Germinal center (tissue), 1 donor: ENCODE measurements around the gene SCNN1A.
A peak's percentile ranks its signal among the peaks of the same experiment; 100 is the strongest.
"Not testable (repeated sequence)": the region's sequence is repeated elsewhere in the genome, so short reads cannot be mapped to it uniquely, and the experiment has no call there.

Experiments
- DNase-seq: peaks from one replicate; pipeline ENCODE4 v3.0.0; 2012; ENCODE audit warnings: mixed read lengths, low spot score

Gene SCNN1A

DNA sequence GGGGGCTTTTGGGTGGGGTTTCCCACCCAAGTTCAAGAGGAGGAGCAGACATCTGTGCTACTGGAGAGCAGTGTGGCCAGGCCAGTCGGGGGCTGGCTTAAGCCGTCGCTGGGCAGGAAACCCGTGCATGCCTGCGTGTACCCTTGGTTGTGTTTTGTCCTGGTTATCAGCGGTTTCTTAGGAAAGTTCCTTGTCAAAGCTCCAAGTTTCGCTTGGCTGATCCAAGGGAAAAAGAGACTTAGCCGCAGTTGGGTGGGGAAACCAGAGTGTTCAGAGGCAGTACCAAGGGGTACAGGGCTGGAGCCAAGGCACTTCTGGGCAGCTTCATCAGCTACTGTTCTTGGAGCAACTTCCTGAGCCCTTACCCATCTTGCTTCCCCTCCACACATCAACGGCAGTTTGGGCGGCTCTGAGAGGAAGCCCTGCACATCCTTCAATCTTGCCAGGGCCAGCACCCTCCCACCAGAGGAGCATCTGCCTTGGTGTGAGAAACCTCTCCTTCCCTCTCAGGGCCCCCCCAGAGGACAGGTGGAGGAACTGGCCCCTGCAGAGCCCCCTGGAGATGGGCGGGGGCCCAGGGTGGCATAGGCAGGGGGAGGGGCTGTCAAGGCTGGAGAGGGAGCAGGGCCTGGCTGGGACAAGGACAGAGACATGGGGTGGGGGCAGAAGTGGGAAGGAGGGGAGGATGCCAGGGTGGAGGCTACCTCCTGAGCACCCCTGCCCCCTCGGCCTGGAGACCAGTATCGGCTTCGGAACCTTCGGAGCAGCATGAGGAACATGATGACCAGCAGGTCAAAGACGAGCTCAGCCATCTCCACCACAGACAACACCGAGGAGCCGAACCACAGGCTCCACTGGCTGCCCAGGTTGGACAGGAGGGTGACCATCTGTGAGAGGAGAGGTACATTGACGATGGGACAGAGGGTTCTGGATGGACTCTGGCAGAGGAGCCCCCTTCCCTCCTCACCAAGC is 27.7 kb downstream of the SCNN1A start:
- no peak for DNase-seq

DNA sequence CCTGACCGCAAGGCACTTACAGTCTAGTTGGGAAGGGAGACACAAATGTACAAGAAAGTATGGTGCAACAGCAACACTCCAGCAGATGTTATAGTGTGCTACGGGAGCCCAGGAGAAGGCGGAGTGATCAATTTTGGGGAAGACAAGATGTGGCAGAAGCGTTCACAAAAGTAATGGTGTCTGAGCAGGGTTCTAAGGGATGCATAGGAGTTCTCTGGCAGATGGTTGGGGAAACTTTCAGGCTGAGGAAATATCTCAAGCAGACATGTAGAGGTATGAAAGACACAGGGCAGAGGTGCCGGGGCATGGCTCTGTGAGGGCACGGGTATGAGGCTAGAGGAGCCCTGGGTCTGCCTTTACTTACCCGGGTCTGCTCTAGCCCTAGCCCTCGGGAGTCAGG is 28.4 kb downstream of the SCNN1A start:
- no peak for DNase-seq

DNA sequence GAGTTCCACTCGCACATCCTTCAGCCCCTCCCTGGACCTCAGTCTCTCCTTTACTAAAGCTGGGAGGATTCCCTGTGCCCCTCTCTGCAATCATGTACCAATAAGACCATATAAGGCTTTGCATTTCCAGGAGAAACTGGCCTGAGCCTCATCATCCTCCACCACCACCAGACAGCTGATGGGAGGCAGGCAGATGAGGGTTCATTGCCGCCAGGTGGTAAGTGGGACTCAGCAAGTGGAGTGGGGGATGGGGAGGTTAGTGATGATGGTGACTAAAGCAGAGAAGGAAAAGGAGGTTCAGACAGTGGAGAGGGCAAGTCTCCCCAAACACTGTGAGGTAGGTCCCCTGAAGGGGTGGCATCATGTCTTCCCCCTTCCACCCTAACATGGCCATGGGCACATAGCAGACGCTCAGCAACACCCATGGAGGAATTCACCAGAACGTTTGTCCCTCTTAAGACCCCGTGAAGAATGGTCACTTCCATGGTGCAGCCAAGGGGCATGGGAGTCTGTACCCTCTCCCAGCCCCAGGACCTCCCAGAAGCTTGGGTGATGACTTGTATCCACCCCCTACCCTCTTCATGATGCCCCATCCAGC is 29.0 kb downstream of the SCNN1A start:
- no peak for DNase-seq

DNA sequence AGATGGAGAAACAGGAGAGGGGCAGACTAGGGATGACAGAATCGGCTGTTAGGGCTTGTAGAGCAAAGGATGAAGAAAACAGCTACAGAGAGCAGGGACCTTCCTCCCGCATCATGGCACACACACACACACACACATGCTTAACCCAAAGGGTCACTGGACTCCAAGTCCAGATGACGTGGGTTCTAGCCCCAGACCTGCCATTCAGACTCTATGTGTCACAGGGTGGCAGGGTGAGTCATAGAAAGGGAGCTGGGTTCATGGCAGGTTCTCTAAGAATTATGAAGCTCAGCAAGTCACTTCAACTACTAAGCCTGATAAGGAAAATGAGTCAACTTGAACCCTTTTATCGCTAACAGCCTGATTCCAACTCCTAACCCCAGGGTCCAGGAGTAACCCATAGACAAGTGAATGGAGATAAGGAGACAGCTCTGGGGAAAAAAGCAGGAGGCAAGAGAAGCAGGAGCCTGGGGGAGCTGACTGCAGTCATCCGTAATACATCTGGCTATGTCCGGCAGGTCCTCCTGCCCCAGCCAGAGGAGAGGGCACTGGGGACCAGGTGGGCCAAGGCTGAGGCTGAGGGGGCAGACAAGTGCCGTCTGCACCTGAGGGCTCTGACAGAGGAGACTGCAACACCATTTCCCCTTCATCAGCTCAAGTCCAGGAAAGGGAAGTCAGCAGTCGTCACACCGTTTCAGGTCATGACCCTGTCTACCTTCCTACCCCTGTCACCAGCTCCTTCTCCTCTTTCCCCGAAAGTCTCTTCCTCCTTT is 29.9 kb downstream of the SCNN1A start:
- DNase-seq: no peak

DNA sequence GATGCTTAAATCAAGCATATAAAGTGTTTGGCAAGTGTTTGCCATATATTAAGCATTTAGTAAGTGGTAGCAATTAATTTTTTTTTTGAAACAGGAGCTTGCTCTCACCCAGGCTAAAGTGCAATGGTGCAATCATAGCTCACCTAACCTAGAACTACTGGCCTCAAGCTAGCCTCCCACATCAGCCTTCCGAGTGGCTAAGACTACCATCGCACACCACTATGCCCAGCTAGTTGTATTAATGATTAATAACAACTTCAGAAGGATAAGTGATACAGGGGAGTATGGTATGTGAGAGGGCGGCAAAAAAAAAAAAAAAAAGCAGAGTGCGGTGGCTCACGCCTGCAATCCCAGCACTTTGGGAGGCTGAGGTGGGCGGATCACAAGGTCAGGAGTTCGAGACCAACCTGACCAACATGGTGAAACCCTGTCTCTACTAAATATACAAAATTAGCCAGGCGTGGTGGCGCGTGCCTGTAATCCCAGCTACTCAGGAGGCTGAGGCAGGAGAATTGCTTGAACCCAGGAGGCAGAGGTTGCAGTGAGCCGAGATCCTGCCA is 31.2 kb downstream of the SCNN1A start:
- DNase-seq: not testable (repeated sequence)

DNA sequence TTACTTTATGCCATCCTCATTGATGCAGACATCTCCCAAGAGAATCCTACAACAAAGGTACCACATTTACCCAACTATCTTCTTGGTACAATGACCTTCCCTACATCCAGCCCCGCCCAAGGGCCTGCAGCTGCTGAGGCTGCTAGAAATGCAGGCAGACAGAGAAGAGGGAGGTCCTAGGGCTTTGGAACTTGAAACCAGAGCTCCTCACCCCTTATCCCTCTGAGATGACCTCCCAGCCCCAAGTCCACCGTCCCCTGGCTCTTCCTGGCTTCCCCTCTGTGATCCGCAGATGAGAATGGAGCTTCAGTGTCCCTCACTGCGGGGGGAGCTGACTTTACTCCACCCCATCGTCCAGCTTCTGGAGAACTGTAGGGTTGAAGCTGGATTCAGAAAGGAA is 31.8 kb downstream of the SCNN1A start:
- no peak for DNase-seq

DNA sequence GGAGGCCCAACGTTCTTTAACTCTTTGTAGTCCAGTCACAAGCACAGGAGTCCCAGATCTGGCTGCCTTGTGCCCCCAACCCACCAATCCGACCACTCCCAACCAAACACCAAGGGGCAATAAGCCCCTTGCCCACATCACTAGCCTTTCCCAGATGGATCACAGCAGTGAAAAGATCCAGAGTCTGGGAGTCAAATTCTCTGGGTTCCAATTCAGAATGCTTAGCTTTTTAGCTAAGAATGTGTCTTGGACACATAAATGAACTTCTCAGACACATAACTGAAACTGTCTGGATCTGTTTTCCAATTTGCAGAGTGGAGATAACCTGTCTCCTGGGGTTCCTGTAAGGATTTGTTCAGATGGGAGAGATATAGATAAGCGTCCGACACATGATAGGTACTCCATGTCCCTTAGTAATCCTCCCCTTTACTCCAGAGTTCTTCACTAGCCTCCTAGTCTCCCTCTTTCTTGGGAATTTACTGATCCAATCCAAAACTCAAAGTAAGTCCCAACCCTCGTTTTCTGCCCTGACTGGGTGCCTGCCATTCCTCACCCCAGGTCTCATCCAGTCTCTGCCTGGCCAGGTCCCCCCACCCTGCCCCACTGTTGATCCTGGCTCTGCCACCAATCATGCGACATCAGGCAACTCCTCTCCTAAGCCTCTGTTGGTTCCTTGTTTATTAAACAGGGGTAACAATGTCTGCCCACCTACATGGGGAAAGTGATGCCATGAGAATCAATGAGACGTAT is 33.0 kb downstream of the SCNN1A start:
- DNase-seq: no peak

DNA sequence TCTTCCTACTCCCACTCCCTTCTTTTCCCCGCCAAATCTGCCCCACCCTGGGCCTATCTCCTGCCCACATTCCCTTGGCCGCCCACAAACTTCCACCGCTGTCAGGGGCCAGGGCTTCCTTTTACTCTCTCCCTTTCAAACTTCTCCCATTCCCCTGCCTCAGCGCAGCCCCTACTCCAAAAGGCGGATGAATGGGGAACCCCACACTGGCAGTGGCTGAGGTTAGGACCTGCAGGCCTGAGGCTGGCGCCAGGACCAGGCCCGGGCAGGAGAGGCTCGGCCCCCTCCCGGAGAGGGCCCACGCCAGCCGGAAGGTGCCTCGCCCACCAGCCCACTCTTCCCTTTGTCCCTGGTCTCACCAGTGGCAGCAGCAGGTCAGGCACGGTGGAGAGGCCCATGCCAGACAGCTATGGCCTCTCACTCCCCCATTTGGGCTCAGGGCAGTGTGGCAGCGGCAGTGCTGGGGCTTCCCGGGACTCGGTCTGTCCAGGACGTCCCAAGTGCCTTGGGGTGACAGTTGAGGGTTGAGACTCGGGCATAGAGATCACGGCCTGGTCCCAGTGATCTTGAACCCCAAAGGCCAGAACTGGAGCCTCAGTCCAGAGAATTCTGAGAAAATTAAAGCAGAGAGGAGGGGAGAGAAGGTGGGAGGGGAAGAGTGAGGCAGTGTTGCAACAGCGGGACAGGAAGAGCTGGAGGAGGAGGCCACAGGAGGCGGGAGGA is 33.8 kb downstream of the SCNN1A start, which contains the start of gene TNFRSF1A:
Gene TNFRSF1A (minus strand): TSS at position 660 of the 723 bp plus-strand sequence. CDS start 262 bp downstream, at position 398.
- no peak for DNase-seq

DNA sequence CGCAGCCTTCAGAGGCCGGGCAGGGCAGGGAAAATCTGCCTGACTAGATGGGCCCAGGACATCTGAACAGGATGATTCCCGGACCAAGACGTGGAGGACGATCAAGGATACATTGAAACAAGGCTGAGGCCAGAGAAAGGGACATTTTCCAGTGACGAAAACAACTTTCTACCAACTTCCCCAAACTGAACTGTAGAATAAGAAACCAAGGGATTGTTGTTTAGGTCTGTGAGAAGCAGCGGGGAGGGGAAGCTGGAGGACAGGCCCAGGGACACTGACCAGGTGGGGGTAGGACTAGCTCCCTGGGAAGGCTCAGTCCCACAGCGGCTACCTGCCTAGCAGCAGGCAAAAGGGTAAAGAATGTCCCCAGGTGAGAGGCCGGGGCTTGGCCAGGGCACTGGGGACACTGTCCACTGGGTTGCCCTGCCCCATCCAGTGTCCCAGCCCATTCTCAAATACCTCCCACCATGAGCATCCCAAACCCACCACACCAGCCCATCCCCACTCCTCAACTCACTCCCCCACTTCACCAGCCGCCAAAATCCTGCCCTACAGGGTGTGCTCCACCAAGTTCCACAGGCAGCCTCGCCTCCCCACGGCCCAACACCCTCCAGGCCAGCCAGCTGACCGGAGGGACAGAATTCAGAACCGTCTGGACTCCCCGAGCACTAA is 34.5 kb downstream of the SCNN1A start:
- DNase-seq: no peak

DNA sequence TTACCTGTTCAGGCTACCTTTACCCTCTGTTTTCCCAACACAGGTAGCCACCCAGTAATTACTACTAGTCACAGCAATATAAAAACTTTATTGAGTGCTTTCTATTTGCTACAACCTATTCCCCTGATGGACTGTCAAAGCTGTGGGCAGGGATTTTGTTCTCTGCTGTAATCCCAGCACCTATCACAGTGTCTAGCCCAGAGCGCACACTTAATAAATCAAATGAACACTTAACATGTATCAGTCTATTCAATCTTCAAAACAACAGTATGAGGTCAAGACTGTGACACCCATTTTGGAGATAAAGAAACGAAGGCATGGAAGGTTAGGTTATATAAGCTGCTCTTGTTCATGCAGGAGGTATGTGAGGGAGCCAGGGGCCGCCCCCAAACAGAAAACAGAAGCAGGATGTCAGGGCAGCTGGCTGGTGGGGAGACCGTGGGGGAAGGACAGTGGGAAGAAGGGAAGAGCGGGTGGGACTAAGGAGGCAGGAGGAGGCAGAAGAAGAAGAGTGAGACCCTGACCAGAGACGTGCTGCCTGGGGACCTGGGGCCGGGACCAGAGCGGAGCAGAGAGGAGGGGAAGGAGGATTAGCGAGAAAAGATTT is 35.2 kb downstream of the SCNN1A start:
- DNase-seq: no peak

DNA sequence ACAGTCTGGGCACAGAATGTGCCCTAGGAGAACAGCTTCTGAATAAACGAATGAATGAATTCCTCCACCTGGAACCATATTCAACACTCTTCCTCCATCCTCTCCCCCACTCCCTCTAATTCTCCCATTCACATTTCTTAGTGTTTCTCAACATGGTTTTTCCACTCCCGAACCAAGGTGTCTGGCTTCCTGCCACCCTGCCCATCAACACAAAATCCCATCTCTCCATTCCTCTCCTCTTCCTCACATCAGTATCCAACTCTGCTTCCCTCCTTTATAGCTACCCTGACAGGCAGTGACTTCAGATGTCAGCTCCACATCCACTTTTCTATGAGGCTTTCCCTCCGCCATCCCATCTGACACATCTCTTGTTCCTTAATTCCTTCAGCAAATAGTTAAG is 36.4 kb downstream of the SCNN1A start:
- DNase-seq: no peak

DNA sequence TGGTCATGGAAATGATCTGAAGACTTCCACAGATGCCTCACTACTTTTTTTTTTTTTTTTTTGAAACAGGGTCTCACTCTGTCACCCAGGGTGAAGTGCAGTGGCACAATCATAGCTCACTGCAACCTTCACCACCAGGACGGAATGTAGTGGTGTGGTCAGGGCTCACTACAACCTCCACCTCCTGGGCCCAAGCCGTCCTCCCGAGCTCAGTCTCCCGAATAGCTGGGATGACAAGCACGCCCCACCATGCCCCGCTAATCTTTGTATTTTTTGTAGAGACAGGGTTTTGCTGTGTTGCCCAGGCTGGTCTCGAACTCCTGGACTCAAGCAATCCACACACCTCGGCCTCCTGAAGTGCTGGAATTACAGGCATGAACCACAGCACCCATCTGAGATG is 36.8 kb downstream of the SCNN1A start:
- DNase-seq: not testable (repeated sequence)

DNA sequence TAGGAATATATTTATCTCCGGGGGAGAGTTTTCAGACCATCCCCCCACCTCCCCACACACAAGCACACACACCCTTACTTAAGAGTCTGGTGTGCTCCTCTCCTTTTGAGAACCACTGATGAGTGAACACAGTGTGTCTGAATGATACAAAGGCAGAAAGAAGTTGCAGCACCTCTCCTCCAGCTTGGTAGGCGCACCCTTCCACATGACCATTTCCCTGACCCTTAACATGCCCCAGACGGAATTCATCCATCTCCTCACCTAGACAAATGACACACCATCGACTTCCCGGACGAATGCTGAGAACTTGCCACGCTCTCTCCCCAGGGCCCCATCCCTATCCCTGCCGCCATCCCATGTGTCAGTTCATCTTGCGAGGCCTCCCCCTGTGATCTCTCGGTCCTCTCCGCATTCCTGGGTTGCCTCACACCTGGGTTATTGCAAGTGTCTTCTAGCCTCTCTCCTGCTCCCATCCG is 37.4 kb downstream of the SCNN1A start:
- DNase-seq: no peak

DNA sequence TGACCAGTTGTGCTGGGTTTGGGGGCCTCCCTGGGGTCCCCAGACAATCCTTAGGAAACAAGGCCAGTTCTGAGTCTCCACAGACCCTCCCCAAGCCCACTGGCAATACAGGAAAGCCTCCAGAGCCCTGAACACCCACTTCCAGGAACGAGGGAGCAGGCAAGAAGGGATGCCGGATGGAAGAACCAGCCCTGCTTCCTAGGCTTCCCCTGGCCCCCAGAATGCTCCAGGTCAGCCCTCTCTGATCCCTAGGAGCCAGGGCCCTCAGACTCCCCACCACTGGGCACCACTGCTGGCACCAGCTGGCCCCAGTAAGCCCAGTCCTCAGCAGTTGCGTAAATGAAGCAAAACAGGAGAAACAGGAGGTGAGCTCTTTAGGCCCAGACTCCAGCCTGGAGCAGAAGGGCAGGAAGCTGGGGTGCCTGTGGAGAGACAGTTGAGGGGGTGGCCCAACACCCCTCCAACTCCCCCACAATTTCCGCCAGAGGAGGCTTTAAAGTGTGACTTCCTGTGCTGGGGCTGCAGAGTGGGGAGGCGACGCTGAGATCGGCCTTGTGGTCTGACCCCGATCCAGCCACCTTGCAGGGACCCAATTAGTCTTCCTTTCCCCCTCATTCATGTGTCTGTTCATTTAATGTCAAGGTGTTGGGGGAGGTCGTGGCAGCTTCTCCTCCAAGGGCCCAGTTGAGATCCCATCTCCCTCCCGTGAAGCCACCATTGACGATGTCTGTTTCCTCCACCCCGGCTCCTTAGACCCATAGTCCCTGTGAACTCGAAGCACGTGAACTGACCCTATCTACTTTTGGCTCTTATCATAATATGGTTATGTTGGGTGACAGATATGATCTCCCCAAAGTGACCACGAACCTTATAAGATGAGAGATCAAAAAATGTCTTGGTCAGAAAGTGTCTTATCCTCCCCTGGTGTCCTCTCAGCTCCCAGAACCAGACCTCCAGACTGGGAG is 38.2 kb downstream of the SCNN1A start:
- no peak for DNase-seq

DNA sequence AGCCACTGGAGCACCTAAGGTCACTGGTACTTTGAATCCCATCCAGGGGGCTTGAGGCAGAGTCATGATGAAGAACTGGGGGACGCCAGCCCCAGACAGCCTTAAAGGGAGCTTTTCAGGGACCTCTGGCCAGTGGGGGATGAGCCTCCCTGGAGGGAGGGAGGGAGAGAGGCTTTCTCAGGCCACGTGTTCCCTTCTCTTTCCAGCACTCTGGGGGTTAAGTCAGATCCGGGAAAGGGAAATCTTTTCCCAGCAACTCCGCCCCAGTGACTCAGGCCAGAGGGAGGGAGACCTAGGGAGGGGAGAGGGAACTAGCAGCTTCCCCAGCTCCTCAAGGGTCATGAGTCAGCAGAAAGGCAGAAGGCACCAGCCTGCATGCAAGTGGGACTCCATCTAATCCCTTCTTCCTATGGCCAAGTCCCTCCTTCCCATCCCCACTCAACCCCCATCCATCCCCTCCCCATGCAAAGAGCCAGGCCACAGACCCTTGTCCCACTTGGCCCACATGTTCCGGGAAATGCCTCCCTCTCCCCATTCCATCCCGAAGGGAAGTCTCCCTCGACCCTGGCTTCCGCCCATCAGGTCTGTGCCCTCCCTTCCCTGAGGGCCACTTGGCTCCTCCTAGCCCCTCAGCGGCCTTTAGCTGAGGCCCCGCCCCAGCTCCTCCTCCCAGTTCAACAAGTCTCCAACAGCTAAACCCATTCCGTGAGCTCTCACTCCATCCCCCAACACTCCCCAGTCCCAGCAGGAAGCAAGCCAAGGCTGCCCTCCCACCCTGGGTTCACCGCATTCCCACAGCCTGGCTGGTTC is 39.1 kb downstream of the SCNN1A start:
- DNase-seq: no peak

DNA sequence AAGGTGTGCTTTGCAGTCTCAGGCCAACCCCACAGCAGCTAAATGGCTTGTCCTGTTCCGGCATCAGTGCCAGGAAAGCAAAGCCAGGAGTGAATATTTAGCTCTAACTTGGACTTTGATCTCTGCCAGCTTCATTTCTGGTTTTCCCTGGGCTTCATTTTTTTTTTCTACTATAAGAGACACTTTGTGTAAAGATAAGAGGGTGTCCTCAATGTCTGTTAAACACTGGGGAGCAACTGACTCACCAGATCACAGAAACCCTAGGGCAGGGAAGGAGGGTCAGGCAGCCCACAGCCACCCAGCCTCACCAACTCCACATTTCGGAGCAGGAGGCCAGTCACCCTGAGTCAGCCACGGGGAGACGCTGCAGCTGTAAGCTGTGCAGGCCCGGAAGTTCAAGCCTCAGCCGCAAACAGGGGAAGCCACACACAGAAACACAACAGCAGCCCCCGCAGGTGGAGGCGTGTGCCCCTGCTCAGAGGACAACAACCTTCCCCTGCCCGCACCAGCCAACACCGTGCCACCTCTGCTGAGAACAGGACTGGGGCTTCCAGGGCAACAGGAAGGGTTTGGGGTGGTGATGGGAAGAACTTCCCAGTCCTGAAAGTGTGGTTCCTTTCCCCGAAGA is 39.8 kb downstream of the SCNN1A start:
- DNase-seq: peak; percentile 80

DNA sequence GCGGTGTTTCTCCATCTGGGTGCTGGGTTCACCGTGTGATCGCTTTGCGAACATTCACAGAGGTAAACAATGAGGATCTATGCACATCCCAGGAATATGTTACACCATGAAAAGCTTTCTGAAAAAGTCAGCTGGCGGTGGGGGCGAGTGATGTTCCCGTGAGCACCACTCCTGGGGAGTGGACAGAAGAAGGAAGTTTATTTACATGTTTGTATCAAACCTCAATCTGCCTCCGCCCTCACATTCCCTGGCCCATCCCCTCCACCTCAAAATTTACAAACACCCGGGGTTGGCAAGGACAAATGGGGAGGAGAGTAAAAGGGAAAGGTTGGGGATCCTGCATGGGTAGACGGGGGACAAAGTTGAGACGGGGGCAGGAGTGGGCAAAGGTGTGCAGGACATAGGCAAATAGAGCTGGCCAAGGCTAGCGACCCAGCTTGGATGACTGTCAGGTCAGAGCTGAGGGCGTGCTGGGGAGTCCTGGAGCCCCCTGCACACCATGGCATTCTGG is 40.4 kb downstream of the SCNN1A start:
- DNase-seq: no peak
